Posterior vena cava (tissue), 2 donors: ENCODE measurements around the gene LHFPL4. TPM values are rescaled to one million over a fixed set of nuclear protein-coding genes. Genes with fewer than 3 reads are reported as not detected.
"Not testable (repeated sequence)": the region's sequence is repeated elsewhere in the genome, so short reads cannot be mapped to it uniquely, and the experiment has no call there.

Experiments
- DNase-seq: peaks from one replicate; pipeline ENCODE4 v3.0.0-alpha.2; 2020; ENCODE audit warnings: low spot score
- intact Hi-C, 2 donors: fragments of 100-400 bp; cut with DNase I; formaldehyde crosslinking; loops; one replicate each; pipeline versions ENCODE4 v1.14.1 to v1.14.2; 2022 to 2023
- long read RNA-seq, 2 donors: library from polyadenylated mRNA; unstranded; transcript quantifications; one replicate each; pipeline ENCODE4 v2.0.0, GENCODE V29; 2020 to 2021
- total RNA-seq, 2 donors: library from RNA; stranded (reverse); fragmentation: NEBNext Ultra II Directional; extraction: Animal tissue kit (Norgen Biotek cat#: 25700); gene quantifications; one replicate each; pipeline ENCODE4 v1.2.1, GENCODE V29; 2021
- donor health status: DM: yes; HTN: yes; CAD: no.
- donor health status: DM: yes; HTN: yes; CAD: no.

LHFPL4 gene
- total RNA-seq = not detected
- long read RNA-seq, donor 1, partial matches to known transcripts = 0 of 1 reads
- long read RNA-seq, donor 1, other reads (novel, unspliced or antisense) = 1 of 1 reads
- long read RNA-seq, donor 2 = 0 reads

- DNase-seq = no peak
- intact Hi-C loops = no loop called here
These were observed at the start of gene LHFPL4 for GRCh38 chr3:9553021-9553947. LHFPL4 (minus strand) TSS chr3:9553822; CDS start chr3:9552679, 1,143 bp downstream.

DNA sequence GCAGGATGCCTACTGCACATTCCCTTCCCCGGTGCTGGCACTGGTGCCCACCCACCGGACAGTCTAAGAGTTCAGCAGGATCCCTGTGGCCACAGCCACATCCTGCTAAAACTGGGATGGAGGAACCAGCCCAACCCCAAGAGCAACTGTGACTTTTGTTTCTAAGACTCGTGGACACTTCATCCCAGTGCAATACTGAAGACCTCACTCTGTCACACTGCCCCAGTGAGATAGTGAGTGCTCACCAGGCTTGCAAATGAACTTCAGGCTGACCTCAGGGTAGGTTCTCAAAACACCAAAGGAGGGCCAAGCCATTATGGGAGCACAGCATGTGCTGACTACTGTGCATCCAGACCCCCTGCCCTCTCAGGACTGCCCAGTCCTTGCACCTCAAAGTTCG is 49.0 kb upstream of the LHFPL4 start:
- no peak for DNase-seq
- intact Hi-C loops = no loop called here

- intact Hi-C loops, DNase-seq: not testable (repeated sequence)
These were observed 47.5 kb upstream of the LHFPL4 start for GRCh38 chr3:9601006-9601581.

- intact Hi-C loops = no loop called here
- DNase-seq = no peak
These were observed 47.0 kb upstream of the LHFPL4 start for GRCh38 chr3:9600597-9600996.

DNA sequence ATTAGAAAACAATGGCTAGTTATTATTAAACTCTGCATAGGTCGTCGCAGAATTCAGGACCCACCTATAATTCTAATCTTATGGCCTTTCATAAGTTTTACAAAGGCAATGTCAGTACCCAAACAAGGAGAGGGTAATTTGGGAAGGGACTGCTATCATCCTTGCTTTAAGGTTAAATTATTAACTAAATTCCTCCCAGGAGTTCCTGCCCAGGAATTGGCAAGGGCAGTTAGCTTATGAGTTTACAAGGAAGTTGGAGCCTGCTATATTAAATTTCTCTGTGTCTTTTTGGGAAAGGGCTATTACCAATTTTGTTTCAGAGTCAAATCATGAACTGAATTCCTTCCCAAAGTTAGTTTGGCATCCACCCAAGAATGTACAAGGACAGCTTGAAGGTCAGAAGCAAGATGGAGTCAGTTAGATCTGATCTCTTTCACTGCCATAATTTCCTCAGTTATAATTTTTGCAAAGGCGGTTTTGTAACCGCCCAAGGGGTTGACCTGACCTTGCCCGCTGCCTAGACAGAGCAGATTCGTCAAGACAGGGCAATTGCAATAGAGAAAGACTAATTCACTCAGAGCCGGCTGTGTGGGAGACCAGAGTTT is 45.3 kb upstream of the LHFPL4 start:
- intact Hi-C loops = no loop called here
- DNase-seq = no peak

GRCh38 chr3:9595877-9596276 is 42.3 kb upstream of the LHFPL4 start:
- no peak for DNase-seq
- intact Hi-C loops = no loop called here

DNA sequence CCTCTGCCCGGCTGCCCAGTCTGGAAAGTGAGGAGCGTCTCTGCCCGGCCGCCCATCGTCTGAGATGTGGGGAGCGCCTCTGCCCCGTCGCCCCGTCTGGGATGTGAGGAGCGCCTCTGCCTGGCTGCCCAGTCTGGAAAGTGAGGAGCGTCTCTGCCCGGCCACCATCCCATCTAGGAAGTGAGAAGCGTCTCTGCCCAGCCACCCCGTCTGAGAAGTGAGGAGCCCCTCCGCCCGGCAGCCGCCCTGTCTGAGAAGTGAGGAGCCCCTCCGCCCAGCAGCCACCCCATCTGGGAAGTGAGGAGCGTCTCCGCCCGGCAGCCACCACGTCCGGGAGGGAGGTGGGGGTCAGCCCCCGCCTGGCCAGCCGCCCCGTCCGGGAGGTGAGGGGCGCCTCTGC is 38.2 kb upstream of the LHFPL4 start:
- DNase-seq, intact Hi-C loops: not testable (repeated sequence)

- no peak for DNase-seq
- intact Hi-C loops = no loop called here
These were observed 36.7 kb upstream of the LHFPL4 start for GRCh38 chr3:9590282-9590791.

DNA sequence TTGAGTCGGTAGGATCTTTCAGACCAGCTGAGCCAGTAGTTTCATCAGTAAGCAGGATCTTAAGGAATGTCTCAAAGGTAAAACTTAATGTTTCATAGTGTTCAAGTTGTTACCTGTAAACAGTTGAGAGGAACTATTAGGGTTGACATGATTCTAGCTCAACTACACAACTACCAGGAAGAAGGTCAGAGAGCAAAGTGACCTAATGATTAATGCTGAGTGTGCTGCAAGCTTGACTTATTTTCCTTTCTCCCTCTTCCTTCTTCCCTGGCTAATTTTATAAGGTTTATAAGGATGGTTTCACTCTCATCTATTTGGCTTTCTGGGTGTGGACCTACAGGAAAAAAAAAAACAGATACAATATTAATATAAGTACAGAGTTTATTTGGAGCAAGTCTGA is 30.2 kb upstream of the LHFPL4 start:
- DNase-seq = no peak
- intact Hi-C loops = no loop called here

GRCh38 chr3:9583371-9583770 is 29.7 kb upstream of the LHFPL4 start:
- no peak for DNase-seq
- intact Hi-C loops = no loop called here

GRCh38 chr3:9582332-9582731 is 28.7 kb upstream of the LHFPL4 start:
- intact Hi-C loops = no loop called here
- no peak for DNase-seq

- intact Hi-C loops = no loop called here
- DNase-seq = no peak
These were observed 28.1 kb upstream of the LHFPL4 start for GRCh38 chr3:9581742-9582141.

DNA sequence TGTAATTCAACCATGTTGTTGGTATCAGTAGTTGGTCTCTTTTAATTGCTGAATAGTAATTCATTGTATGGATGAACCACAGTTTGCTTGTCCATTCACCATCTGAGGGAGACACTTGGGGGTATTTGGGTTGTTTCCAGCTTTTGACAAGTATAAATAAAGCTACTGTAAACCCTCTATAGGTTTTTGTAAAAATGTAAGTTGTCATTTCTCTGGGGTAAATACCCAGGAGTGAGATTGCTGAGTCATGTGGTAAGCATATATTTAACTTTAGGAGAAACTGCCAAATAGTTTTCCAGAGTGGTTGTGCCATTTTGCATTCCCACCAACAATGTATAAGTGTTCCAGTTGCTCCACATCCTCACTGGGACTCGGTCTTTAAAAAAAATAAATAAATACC is 15.4 kb upstream of the LHFPL4 start:
- no peak for DNase-seq
- intact Hi-C loops = no loop called here

- intact Hi-C loops = no loop called here
- DNase-seq = no peak
These were observed 11.7 kb upstream of the LHFPL4 start for GRCh38 chr3:9565316-9565715.

- intact Hi-C loops = no loop called here
- no peak for DNase-seq
These were observed 10.2 kb upstream of the LHFPL4 start for GRCh38 chr3:9563851-9564250.

DNA sequence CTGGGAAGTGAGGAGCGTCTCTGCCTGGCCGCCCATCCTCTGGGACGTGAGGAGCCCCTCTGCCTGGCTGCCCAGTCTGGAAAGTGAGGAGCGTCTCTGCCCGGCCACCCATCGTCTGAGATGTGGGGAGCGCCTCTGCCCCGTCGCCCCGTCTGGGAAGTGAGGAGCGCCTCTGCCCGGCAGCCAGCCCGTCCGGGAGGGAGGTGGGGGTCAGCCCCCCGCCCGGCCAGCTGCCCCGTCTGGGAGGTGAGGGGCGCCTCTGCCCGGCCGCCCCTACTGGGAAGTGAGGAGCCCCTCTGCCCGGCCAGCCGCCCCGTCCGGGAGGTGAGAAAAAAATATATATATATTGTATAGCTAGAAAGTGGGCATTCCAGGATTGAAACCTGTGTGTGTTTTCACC is 6.4 kb upstream of the LHFPL4 start:
- DNase-seq, intact Hi-C loops: not testable (repeated sequence)

DNA sequence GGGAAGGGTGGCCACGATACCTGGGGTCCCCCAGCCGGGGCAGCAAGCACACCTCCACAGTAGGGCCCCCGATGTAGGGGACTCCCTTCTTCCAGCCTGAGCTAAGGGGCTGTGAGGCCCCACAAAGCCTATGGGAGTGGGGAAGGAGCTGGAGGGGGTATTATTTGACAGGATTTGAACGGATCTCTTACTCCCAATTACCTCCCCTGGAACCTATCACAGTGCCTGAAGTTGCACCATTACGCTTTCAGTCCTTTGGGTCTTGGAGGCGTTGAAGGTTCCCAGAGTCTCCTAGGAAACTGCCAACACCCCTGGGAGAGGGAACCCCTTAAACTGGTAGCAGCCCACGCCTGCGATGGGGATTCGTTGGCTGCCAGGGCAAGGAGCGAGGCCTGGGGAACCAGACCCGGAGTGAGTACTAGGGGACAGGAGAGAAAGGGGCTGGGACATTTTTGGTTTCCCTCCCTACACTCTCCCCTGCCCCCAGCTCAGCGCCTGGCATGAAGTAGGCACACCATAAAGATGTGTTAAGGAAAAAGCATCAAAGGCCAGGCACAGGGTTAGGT is 409 bp upstream of the LHFPL4 start:
- intact Hi-C loops = no loop called here
- no peak for DNase-seq

DNA sequence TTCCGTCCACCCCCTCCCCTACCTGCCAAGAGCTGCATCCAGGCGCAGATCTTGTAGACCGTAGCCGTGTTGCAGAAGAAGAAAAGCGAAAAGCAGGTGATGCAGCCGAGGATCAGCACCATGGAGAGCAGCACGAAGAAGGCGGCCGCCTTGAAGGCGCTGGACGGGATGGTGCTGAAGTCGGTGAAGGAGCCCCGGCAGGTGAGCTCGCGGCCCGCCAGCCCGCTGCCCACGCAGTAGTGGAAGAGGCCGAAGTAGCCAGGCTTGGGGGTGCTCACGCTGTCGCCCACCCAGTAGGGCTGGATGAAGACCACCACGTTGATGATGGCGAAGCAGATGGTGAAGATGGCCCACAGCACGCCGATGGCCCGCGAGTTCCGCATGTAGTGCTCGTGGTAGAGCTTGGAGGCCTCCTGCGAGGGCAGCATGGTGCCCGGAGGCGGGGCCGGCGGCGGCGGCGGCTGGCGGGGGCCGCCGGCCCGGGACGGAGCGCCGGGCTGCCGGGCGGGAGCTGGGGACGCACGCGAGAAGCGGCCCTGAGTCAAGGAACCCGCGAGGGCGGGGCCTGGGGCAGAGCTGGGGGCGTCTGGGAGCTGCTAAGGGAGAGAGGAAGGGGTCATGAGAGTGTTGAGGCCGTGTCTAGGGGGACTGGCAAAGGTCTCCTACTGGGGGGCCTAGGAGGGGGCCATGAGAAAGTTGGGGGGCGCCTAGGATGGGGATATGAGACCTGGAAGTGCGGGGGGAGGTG is 1.2 kb downstream of the LHFPL4 start:
- DNase-seq = peak; percentile 84

GRCh38 chr3:9550999-9551398 is 2.6 kb downstream of the LHFPL4 start:
- DNase-seq = no peak
- intact Hi-C loops = no loop called here

More for the DNA sequence above, 1.2 kb downstream of the LHFPL4 start:
- intact Hi-C loops = no loop called here
